HAP-1 (cell line): ENCODE results near the gene BDH1.
"Not testable (repeated sequence)": the region's sequence is repeated elsewhere in the genome, so short reads cannot be mapped to it uniquely, and the experiment has no call there.

Experiments used
- DNase-seq, 2 experiments: peaks; one replicate each; pipeline ENCODE4 v3.0.0-alpha.2; 2016 to 2020; ENCODE audit warnings: low spot score in 2 of 2
- H3K27me3 ChIP-seq: fragments of 250-450 bp; sonication (Bioruptor Pico); 2 replicates; pipeline ENCODE4 v1.5.1; 2020; ENCODE audit warnings: low read depth, mild to moderate bottlenecking, moderate library complexity
- H3K36me3 ChIP-seq: fragments of 250-450 bp; sonication (Bioruptor Pico); replicated peaks from 2 replicates; pipeline ENCODE4 v1.5.1; 2020; ENCODE audit warnings: mild to moderate bottlenecking
- H3K4me1 ChIP-seq: fragments of 250-450 bp; sonication (Bioruptor Pico); 2 replicates; pipeline ENCODE4 v1.5.1; 2020; ENCODE audit warnings: mild to moderate bottlenecking
- H3K4me3 ChIP-seq: fragments of 250-450 bp; sonication (Bioruptor Pico); 2 replicates; pipeline ENCODE4 v1.5.1; 2020; ENCODE audit warnings: mild to moderate bottlenecking, moderate library complexity
- H3K9me3 ChIP-seq: fragments of 250-450 bp; sonication (Bioruptor Pico); 2 replicates; pipeline ENCODE4 v1.5.1; 2020; ENCODE audit warnings: mild to moderate bottlenecking, moderate library complexity
- in situ Hi-C: fragments of 300-500 bp; cut with MboI; formaldehyde crosslinking; loops from 3 replicates; pipeline ENCODE4 v1.14.3; 2020; ENCODE audit warnings: low sequenced_read_pairs, inconsistent platforms, mixed read lengths

The BDH1 gene

GRCh38 chr3:197528190-197528589 lies 27.6 kb downstream of the BDH1 start:
- Histone ChIP-seq H3K36me3 (peaks cover 3% of the 10 kb centered on the region; the same call in 1 of the 2 replicates), H3K9me3 (no peaks in the 10 kb centered on the region; the same call in 1 of the 2 replicates), H3K27me3 (no peaks in the 10 kb centered on the region), H3K4me3 (no peak overlapping the region), H3K4me1 (no peaks in the 10 kb centered on the region)
- no peak for DNase-seq
- in situ Hi-C loops = no loop called here

GRCh38 chr3:197527569-197527968 lies 28.2 kb downstream of the BDH1 start:
- no peak for DNase-seq
- no peaks in the 10 kb centered on the region for H3K27me3 ChIP-seq
- H3K4me1 ChIP-seq = no peaks in the 10 kb centered on the region
- H3K36me3 ChIP-seq = peaks cover 3% of the 10 kb centered on the region; the same call in 1 of the 2 replicates
- no peaks in the 10 kb centered on the region; the same call in 1 of the 2 replicates for H3K9me3 ChIP-seq
- in situ Hi-C loops = no loop called here
- no peak overlapping the region for H3K4me3 ChIP-seq

- Histone ChIP-seq H3K9me3 (no peaks in the 10 kb centered on the region; the same call in 1 of the 2 replicates), H3K27me3 (no peaks in the 10 kb centered on the region), H3K4me1 (no peaks in the 10 kb centered on the region), H3K4me3 (no peak overlapping the region), H3K36me3 (no peaks in the 10 kb centered on the region)
- no peak for DNase-seq
- in situ Hi-C loops = no loop called here
These were observed 30.1 kb downstream of the BDH1 start for GRCh38 chr3:197525706-197526105.

- Histone ChIP-seq H3K4me1 (no peaks in the 10 kb centered on the region), H3K9me3 (no peaks in the 10 kb centered on the region; the same call in 1 of the 2 replicates), H3K36me3 (no peaks in the 10 kb centered on the region), H3K4me3 (no peak overlapping the region), H3K27me3 (no peaks in the 10 kb centered on the region)
- in situ Hi-C loops = loop anchor here (25.0 kb wide), 1 partner anchor 512 kb away; no protein-coding TSS in a partner anchor
- DNase-seq = no peak
These were observed 31.6 kb downstream of the BDH1 start for GRCh38 chr3:197524128-197524527.

- no peaks in the 10 kb centered on the region for H3K4me1 ChIP-seq
- no peak for DNase-seq
- no peak overlapping the region for H3K4me3 ChIP-seq
- no peaks in the 10 kb centered on the region; the same call in 1 of the 2 replicates for H3K9me3 ChIP-seq
- in situ Hi-C loops = loop anchor here (25.0 kb wide), 1 partner anchor 511 kb away; no protein-coding TSS in a partner anchor
- H3K36me3 ChIP-seq = no peaks in the 10 kb centered on the region
- H3K27me3 ChIP-seq = no peaks in the 10 kb centered on the region
These were observed 32.2 kb downstream of the BDH1 start for GRCh38 chr3:197523526-197523925.

GRCh38 chr3:197522881-197523441 lies 32.8 kb downstream of the BDH1 start:
- DNase-seq = no peak
- Histone ChIP-seq H3K9me3 (no peaks in the 10 kb centered on the region; the same call in 1 of the 2 replicates), H3K4me3 (no peak overlapping the region), H3K4me1 (no peaks in the 10 kb centered on the region), H3K27me3 (no peaks in the 10 kb centered on the region), H3K36me3 (no peaks in the 10 kb centered on the region)
- in situ Hi-C loops = loop anchor here (25.0 kb wide), 1 partner anchor 511 kb away; no protein-coding TSS in a partner anchor

GRCh38 chr3:197522183-197522715 lies 33.5 kb downstream of the BDH1 start:
- no peak for DNase-seq
- H3K4me1 ChIP-seq = no peaks in the 10 kb centered on the region
- no peaks in the 10 kb centered on the region for H3K27me3 ChIP-seq
- H3K36me3 ChIP-seq = no peaks in the 10 kb centered on the region
- in situ Hi-C loops = loop anchor here (25.0 kb wide), 1 partner anchor 510 kb away; no protein-coding TSS in a partner anchor
- no peak overlapping the region for H3K4me3 ChIP-seq
- no peaks in the 10 kb centered on the region; the same call in 1 of the 2 replicates for H3K9me3 ChIP-seq

GRCh38 chr3:197521277-197522182 lies 34.2 kb downstream of the BDH1 start:
- Histone ChIP-seq H3K4me1 (no peaks in the 10 kb centered on the region), H3K9me3 (no peaks in the 10 kb centered on the region), H3K4me3 (no peak overlapping the region), H3K27me3 (no peaks in the 10 kb centered on the region), H3K36me3 (no peaks in the 10 kb centered on the region)
- in situ Hi-C loops = loop anchor here (25.0 kb wide), 1 partner anchor 509 kb away; no protein-coding TSS in a partner anchor
- DNase-seq = no peak

- Histone ChIP-seq H3K4me3 (no peak overlapping the region), H3K9me3 (no peaks in the 10 kb centered on the region), H3K36me3 (no peaks in the 10 kb centered on the region), H3K4me1 (no peaks in the 10 kb centered on the region), H3K27me3 (no peaks in the 10 kb centered on the region)
- in situ Hi-C loops = loop anchor here (25.0 kb wide), 1 partner anchor 508 kb away; no protein-coding TSS in a partner anchor
- DNase-seq = no peak
These were observed 35.2 kb downstream of the BDH1 start for GRCh38 chr3:197520311-197521276.

GRCh38 chr3:197519801-197520211 lies 36.0 kb downstream of the BDH1 start:
- no peaks in the 10 kb centered on the region for H3K36me3 ChIP-seq
- no peaks in the 10 kb centered on the region for H3K4me1 ChIP-seq
- in situ Hi-C loops = loop anchor here (25.0 kb wide), 1 partner anchor 508 kb away; no protein-coding TSS in a partner anchor
- H3K27me3 ChIP-seq = no peaks in the 10 kb centered on the region
- no peak for DNase-seq
- H3K4me3 ChIP-seq = no peak overlapping the region
- no peaks in the 10 kb centered on the region for H3K9me3 ChIP-seq

GRCh38 chr3:197518881-197519421 lies 36.8 kb downstream of the BDH1 start:
- Histone ChIP-seq H3K36me3 (no peaks in the 10 kb centered on the region), H3K27me3 (no peaks in the 10 kb centered on the region), H3K4me1 (no peaks in the 10 kb centered on the region), H3K9me3 (no peaks in the 10 kb centered on the region), H3K4me3 (no peak overlapping the region)
- in situ Hi-C loops = loop anchor here (25.0 kb wide), 1 partner anchor 507 kb away; no protein-coding TSS in a partner anchor
- no peak for DNase-seq

GRCh38 chr3:197517922-197518683 lies 37.7 kb downstream of the BDH1 start:
- in situ Hi-C loops = loop anchor here (25.0 kb wide), 1 partner anchor 506 kb away; no protein-coding TSS in a partner anchor
- not testable (repeated sequence) for H3K9me3 ChIP-seq, H3K36me3 ChIP-seq, H3K27me3 ChIP-seq, DNase-seq, H3K4me3 ChIP-seq, H3K4me1 ChIP-seq
